Fibroblast of skin of right quadriceps (primary cell): ENCODE results near the gene SP2.
"Not testable (repeated sequence)": the region's sequence is repeated elsewhere in the genome, so short reads cannot be mapped to it uniquely, and the experiment has no call there.

Experiments used
- DNase-seq: peaks from one replicate; pipeline ENCODE4 v3.0.0-alpha.2; 2013

SP2 gene

DNA sequence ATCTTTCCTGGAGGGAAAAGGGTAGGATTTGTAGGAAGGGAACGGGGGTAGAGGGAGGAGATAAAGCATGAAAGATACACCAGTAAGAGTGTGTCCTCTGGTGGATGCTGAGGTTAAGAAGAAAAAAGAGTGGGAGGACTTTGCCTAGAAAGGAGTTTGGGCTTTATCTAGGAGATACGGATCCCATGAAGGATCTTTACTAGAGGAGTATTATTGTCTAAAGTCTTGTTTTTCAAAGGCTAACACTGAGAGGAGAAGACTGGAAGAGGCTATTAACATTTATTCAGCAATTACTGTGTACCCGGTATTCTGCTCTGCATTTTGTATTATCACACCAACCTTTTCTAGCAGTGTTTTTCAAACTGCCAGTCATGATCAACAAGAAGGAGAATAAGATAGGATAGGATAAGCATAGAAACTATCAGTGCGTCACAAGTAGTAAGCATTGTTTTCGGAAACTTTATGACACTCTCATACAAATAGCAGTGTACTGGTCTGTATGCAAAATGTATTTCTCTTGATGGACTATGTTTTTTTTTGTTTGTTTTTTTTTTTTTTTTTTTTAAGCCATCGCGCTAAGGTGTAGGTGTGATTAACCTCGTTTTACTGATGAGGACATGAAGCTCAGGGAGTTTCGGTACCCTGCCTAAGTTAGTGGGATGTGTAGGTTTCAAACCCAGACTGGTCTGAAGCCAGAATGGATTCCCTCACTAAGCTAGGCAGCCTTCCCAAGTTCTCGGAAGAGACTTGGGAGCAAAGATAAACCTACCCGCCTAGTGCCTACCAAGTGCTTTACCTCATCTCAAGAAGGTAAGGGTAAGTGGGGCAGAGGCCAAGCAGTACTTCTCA is 1.3 kb upstream of the SP2 start:
- DNase-seq = no peak

DNA sequence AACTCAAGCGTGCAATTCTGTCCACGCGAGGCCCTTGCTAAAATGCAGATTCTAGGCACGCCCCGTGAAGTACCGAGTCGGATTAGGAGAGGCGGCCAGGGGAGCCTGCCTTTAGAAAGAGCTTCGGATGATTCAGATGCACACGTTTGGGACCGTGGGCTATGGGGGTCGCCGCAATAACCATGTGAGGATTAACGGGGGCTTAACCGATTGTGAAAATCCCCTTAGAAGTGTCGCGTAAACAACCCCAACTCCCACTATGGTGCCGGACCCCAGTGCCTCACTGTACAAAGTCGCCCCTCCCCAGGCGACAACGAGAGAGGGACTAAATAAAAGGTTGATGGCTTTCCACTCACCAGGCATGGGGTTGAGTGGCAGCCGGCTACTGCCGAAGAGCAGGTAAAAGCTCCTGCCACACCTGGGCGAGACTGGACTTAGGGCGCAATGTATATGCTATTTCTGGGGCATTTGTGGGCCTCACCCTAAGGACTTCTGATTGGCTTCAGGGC is 635 bp upstream of the SP2 start:
- no peak for DNase-seq

DNA sequence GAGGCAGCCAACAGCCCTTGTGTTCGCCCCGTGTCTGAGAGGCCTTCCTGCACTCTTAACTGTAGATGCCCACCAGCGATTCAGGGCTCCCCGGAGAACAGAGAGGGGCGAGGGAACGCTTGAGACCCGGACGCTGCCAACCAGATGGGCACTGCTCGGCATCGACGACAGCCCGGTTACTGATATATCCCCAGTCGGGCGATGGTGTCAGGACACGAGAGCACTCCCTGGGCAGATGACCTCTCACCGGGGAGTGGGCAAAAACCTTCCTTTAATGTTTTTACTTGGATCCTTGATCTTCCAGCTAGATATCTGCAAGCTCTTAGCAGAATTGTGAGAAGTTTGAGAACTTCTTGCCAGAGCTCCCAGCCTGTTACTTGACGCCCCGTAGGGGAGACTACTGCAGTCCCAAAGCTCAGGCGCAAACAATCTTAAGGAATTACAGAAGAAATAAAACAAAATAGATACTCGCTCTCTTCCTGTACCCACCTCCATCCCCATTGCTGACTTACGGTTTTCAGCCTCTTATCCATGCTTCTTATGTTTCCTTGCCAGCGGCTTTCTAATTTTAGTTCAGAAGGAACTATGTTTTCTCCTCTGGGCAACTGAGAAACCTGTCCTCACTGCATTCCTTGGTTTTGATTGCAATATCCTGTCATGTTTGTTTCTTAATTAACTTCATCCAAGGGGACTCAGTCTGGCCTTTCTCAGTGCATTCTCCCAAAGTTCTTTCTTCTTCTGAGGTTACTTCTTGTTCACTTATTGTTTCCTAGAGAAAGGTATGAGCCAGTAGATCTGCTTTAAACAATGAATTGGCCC is 845 bp downstream of the SP2 start:
- DNase-seq = no peak

DNA sequence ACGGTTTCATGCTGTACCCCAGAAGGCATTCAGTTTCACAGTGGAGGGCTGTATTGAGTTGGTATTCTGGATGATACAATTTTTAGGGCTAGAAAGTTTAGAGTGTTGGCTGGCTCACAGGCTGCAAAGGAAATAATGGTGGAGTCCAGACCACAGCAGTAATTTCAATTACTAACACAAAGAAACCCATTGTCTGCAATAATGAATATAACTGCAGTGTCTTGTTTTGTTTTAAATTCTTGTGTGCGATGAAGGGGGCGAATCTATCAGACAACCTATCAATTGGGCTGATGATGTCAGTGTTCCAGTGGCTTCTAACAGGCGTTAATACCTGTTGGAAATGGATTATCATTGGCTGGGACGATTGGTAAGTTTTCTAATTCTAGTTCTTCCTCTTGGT is 1.5 kb downstream of the SP2 start:
- DNase-seq = no peak

DNA sequence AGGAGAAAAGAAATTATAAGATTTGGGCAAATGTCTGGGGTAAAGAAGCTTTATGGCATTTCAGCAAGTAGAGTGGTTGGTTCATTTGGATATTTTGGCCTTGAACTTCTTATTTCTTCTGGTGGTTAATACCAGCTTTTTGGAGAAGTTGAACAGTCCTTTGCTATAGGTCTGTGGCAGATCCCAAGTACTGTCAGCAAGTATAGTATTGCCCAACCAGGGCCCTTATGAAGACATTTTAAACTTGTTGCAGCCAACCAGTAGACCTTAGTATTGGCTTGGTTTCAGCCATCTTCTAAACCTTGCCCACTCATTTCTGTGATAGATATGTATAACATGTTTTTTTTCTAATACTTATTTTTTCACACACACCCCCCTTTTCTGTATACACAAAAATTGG is 2.2 kb downstream of the SP2 start:
- no peak for DNase-seq

DNA sequence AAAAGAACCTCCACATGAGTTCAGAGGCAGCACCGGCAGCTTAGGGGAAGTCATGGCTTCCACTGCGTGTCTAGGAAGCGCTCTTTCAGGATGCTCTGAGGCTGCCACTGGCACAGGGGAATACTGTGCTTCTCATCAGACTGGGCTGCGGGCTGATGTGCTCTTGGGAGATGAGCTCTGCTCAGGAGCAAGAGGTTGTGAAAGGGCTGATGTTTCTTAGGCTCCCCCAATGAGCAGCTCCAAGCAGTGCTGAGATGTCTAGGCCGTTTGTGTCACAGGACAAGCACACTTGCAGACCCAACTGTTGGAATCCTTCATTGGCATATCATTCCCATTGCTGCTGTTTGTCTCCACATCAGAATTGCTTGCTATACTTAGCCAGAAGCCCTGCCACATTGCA is 3.6 kb downstream of the SP2 start:
- DNase-seq = no peak

DNA sequence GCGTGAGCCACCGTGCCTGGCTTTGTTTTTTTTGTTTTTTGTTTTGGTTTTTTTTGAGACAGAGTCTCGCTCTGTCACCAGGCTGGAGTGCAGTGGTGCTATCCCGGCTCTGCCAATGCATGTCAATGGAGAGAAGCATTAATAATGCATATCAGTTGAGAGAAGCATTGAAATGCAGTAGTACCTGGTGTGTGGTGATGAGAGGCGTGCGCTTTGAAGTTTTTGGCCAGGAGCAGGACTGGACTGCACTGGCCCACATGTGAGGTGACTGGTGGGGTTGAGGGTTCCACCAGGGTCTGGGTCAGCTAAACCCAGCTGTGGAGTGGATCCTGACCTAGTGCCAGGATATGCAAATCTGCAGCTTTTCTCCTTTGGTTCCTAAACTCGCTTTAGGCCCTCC is 5.4 kb downstream of the SP2 start:
- DNase-seq = no peak

DNA sequence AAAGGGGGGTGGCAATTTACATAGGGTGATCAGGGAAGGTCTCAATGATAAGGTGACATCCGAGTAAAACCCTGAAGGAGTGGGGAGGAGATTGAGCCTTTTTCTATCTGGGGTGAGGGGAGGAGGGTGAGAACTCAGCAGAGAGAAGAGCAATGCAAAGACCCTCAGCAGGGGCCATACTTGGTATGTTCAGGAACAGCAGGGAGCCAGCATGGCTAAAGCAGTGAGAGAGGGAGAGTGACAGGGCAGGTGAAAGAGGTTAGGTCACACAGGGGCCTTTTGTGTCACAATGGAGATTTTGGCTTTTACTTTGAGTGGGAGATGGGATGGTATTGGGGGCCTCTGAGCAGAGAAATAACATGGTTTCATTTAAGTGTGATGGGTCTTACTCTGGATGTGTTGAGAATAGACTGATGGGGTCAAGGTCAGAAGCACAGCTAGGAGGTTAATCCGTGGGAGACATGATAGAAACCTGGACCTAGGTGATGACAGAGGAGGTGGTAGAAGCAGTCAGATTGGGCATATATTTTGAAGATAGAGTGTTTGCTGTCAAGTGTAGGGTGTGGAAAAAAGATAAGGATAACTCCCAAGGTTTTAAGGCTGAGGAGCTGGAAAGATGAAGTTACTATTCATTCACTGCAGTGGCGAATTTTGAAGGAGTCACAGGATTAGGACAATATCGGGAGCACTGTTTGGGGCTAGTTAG is 6.2 kb downstream of the SP2 start:
- DNase-seq = no peak

DNA sequence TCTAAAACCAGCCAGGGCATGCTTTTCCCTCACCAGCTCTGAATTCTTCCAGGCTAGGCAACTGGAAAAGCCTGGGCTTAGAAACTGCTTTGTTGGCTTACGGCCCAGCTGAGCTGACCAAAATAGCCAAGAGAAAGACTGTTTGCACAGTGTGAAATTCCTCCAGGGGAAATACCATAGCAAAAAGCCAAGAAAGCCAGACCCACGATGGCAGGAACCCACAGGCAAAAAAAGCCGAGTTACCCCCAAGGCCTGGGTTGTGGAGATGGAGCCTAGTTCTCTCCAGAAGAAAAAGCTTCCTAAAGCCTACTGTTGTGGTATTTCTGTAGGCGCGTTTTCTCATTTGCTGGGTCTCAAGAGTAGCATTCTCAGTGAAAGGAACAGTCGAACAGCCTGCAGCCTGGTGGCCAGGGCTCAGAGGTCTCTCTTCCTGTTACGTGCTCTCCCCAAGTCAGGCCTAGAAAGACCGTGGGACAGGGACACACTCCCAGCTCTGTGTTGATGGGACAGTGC is 9.2 kb downstream of the SP2 start:
- DNase-seq = peak; percentile 75

DNA sequence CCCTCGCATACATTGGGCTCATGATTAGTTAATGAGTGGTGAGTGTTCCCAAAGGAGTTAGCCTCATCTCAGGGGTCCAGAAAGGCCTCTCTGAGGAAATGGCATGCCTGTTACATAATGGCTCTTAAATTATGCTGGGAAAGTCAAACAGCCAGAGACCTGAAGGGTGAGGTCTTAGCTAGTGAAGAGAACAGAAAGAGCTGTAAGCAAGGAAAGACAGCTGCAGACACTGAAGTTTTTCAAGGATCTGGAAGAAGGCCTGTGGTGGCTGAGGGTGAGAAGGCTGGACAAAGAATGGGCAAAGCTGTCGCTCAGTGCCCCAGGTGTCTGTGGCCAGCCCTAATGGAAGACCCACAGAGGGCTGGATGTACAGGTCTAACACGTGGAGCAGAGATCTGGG is 10.4 kb downstream of the SP2 start:
- no peak for DNase-seq

DNA sequence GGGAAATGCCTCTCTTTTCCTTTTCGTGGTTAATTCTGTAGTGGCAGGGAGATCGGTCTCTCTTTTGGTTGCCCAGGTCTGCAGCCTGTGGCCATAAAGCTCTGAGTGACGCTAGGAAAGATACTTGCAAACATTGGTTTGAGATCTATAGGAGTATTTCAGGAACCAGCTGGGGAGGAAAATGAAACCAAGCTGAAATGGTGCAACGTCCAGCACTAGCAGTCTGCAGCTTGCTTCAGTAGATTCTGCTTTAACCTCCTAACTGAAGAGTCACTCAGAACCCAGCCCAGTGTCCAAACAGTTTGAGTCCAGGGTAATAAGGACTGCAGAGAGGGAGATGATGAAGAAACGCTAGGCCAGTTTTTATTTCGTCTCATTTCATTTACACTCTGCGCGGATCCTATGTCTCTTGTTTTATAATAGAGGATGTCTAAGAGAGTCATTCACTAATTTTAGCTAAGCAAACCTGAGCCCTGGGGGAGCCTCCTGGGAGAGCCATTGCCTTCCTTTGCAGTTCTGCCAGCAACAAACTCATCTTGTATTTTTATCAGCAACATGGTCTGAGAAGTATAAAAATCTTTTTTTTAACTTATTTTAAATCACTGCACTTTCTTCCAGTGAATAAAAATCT is 12.0 kb downstream of the SP2 start:
- DNase-seq = no peak

DNA sequence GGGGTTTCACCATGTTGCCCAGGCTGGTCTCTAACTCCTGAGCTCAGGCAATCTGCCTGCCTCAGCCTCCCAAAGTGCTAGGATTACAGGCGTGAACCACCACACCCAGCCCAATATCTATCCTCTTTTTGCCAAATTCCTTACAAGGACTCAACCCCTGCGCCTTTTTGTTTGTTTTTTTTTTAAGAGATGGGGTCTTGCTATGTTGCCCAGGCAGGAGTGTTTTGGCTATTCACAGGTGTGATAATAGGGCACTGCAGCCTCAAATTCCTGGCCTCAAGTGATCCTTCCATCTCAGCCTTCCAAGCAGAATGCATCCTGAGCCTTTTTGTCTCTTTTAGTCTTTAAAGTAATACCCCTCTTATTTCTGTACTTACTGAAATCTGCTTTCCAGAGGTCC is 17.0 kb downstream of the SP2 start:
- no peak for DNase-seq

DNA sequence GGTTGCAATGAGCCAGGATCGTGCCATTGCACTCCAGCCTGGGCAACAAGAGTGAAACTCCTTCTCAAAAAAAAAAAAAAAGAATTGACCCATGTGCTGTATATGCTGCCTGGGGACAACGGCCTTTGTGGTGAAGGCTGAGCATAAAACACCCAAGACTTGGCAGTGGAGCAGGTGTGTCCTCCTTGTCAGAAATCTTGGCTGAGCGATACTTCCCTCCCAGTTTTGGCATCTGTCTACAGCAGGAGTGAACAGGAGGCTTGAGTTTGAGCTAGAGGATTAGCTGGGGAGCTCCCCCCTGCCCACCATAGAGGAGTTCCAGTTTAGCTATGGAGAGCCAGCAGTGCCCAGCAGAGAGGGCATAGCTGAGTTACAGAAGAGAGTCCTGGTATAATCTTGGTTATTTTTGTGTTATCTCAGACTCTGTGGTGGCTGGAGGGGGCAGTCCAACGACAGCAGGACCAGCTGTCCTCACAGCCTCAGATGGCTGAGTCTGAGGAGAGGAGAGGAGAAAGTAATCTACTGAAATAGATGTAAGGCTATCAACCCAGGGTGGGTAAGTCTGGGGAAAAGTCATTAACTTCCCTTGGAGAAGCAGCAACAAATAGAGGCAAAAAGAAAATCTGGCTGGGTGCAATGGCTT is 18.4 kb downstream of the SP2 start:
- DNase-seq = no peak

DNA sequence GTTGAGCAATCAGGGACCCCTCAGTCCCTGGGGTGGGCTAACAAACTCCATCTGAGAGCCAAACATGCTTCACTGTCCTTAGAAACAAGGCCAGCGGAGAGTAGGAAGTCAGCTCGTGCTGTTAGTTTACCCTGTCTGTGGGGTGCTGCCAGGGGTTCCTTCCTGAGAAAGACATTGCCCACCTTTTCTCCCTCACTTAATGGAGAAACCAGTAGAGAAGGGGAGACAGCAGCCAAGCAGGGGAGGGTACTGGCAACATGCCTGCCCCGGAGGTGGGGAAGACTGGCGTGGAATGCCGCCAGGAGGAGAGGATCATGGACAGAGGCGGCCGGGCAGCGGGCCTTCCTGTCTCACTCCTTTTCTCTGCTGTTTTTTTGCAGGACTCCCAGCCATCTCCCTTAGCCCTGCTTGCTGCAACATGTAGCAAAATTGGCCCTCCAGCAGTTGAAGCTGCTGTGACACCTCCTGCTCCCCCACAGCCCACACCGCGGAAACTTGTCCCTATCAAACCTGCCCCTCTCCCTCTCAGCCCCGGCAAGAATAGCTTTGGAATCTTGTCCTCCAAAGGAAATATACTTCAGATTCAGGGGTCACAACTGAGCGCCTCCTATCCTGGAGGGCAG is 19.9 kb downstream of the SP2 start:
- no peak for DNase-seq

DNA sequence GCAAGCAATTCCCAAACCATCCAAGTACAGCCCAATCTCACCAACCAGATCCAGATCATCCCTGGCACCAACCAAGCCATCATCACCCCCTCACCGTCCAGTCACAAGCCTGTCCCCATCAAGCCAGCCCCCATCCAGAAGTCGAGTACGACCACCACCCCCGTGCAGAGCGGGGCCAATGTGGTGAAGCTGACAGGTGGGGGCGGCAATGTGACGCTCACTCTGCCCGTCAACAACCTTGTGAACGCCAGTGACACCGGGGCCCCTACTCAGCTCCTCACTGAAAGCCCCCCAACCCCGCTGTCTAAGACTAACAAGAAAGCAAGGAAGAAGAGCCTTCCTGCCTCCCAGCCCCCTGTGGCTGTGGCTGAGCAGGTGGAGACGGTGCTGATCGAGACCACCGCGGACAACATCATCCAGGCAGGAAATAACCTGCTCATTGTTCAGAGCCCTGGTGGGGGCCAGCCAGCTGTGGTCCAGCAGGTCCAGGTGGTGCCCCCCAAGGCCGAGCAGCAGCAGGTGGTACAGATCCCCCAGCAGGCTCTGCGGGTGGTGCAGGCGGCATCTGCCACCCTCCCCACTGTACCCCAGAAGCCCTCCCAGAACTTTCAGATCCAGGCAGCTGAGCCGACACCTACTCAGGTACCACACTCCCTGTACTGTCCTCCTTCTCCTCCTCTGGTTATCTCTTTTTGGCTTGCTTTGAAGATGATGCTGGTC is 20.6 kb downstream of the SP2 start:
- no peak for DNase-seq

DNA sequence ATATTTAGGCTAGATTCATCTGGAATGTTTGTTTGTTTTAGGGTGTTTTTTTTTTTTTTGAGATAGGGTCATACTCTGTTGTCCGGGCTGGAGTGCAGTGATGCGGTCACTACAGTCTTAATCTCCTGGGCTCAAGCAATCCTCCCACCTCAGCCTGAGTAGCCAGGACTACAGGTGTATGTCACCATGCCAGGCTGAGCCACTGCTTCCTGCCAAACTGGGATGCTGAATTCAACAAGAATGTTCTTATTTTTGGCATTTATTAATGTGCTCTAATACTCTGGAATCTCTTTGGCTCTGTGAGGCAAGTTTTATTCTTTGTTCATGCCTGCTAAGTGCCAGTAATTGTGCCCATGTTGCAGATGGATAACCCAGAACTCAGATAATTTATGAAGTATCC is 21.5 kb downstream of the SP2 start:
- DNase-seq = no peak

DNA sequence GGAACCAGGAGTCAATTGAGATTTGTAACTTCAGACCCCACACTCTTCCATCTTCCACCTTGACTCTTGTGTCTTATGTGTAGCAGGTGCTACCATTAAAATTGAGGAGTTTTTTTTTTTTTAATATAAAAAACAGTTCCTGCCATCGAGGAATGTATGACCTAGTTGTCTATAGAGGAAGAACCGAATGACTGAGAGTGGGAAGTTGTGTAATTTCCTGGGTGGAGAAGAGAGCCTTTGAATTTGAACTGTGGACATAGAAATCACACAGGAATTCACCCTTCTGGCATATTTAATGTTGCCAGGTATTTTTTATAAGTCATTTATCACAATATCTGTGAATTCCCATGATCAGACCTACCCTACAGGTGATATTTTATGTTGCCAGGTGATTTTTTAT is 22.0 kb downstream of the SP2 start:
- DNase-seq = no peak

DNA sequence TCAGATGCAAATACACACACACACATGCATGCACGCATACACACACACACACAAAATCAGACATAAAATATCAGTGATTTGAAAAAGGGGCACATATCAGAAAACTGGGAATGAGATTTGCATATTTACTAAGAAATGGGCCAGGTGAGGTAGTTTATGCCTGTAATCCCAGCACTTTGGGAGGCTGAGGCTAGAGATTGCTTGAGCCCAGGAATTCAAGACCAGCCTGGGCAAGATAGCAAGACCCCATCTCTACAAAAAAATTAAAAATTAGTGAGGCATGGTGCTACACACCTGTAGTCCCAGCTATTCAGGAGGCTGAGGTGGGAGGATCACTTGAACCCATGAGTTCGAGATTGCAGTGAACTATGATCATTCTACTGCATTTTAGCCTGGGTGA is 23.0 kb downstream of the SP2 start:
- no peak for DNase-seq

DNA sequence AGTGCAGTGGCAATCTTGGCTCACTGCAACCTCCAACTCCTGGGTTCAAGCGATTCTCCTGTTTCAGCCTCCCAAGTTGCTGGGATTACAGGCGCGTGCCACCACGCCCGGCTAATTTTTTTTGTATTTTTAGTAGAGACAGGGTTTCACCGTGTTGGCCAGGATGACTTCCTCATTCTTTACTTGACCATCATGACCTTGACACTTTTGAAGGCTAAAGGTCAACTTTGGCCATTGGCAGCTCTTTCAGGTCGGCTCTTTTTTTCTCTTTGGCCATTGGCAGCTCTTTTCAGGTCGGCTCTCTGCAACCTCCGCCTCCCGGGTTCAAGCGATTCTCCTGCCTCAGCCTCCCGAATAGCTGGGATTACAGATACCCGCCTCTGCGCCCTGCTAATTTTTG is 23.9 kb downstream of the SP2 start:
- not testable (repeated sequence) for DNase-seq

DNA sequence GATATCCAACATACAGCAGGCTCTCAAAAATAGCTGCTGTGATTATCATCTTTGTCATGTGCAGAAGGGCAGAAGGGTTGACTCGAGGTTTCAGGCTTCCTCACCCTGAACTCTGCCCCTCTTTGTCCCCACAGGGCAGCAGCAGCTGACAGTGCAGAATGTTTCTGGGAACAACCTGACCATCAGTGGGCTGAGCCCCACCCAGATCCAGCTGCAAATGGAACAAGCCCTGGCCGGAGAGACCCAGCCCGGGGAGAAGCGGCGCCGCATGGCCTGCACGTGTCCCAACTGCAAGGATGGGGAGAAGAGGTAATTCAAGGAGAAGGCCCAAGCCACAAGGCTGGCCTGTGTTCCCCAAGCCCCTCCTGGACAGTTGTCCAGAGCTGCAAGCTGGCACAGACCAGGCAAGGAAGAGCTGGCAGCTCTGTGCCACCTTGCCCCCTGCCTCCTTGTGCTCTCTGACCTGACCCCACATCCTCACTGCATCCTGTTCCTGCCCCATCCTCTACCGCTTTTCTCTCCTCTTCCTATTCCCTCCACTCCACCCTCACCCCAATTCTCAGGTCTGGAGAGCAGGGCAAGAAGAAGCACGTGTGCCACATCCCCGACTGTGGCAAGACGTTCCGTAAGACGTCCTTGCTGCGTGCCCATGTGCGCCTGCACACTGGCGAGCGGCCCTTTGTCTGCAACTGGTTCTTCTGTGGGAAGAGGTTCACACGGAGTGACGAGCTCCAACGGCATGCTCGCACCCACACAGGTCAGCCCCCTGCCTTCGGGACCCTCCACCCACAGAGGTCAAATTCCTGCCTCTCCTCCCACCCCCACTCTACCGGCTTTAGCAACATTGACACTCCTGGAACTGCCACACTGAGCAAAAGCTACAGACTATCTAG is 29.0 kb downstream of the SP2 start:
- DNase-seq = no peak
